H7 (cell line): Measurements from ENCODE around the gene SIGLEC15. TPM values are rescaled to one million over a fixed set of nuclear protein-coding genes. Genes with fewer than 3 reads are reported as not detected.

Experiments used
- total RNA-seq: library from RNA; depleted of rRNA; stranded (reverse); fragments of >200 nt; shearing (Covaris generic); gene quantifications from 2 replicates; pipeline ENCODE4 v1.2.3, GENCODE V29; 2014; rRNA removed

The SIGLEC15 gene
- total RNA-seq, 1 experiment from 2014 or later = not detected

Other genes starting within 250 kb of the SIGLEC15 start
- 0.04 TPM in 1 of 2 replicates, not detected in the other for gene SLC14A2, start 210.2 kb upstream of the SIGLEC15 start, total RNA-seq
- gene SLC14A1, start 101.5 kb upstream of the SIGLEC15 start, total RNA-seq = not detected in 2 replicates
- gene EPG5, start 141.7 kb downstream of the SIGLEC15 start, total RNA-seq = 5.2 and 9.8 TPM in 2 replicates
- 0.42 and 0.74 TPM in 2 replicates for gene PSTPIP2, start 246.6 kb downstream of the SIGLEC15 start, total RNA-seq